Lung (tissue), 12 donors: ENCODE data around the gene KCTD16. TPM values are rescaled to one million over a fixed set of nuclear protein-coding genes. Genes with fewer than 3 reads are reported as not detected.

Experiments used
- ATAC-seq: fragments of 200-7000 bp; cut with Tn5 transposase; one replicate; pipeline ENCODE4 v1.9.1; 2020; ENCODE audit warnings: moderate number of reproducible peaks; ENCODE audit not compliant: insufficient read depth, low FRiP score
- DNase-seq, 3 donors: peaks; one replicate each; pipeline ENCODE4 v3.0.0-alpha.2; 2013 to 2017
- H3K27ac ChIP-seq, 2 donors: one replicate each; pipeline ENCODE4 v1.5.1; 2013; ENCODE audit warnings: mild to moderate bottlenecking in 2 of 2, moderate library complexity in 2 of 2, control low read depth in 1 of 2, inconsistent platforms in 1 of 2, low read depth in 1 of 2, low read length in 1 of 2
- H3K27me3 ChIP-seq, 3 donors: one replicate each; pipeline ENCODE4 v1.5.1; 2013; ENCODE audit warnings: low read length in 2 of 3; ENCODE audit not compliant: control insufficient read depth in 3 of 3, insufficient read depth in 3 of 3
- H3K36me3 ChIP-seq, 4 donors: one replicate each; pipeline ENCODE4 v1.5.1; 2013; ENCODE audit warnings: low read length in 4 of 4, mild to moderate bottlenecking in 1 of 4, moderate library complexity in 1 of 4; ENCODE audit not compliant: control insufficient read depth in 4 of 4, insufficient read depth in 4 of 4
- H3K4me1 ChIP-seq, 5 donors: one replicate each; pipeline ENCODE4 v1.5.1; 2013; ENCODE audit warnings: low read length in 5 of 5, mild to moderate bottlenecking in 2 of 5, moderate library complexity in 1 of 5; ENCODE audit not compliant: control insufficient read depth in 5 of 5, insufficient read depth in 5 of 5
- H3K4me3 ChIP-seq: one replicate; pipeline ENCODE4 v1.5.1; 2013; ENCODE audit warnings: mild to moderate bottlenecking, control low read depth, moderate library complexity
- H3K9ac ChIP-seq, 2 donors: one replicate each; pipeline ENCODE4 v1.5.1; 2013; ENCODE audit warnings: low read length in 2 of 2, control low read depth in 1 of 2; ENCODE audit not compliant: insufficient read depth in 1 of 2
- H3K9me3 ChIP-seq, 4 donors: one replicate each; pipeline ENCODE4 v1.5.1; 2013; ENCODE audit warnings: low read length in 3 of 4, mild to moderate bottlenecking in 1 of 4, moderate library complexity in 1 of 4; ENCODE audit not compliant: control insufficient read depth in 4 of 4, insufficient read depth in 3 of 4
- WGBS, 2 donors: extraction: QIAGEN DNeasy Blood & Tissue Kit; methylation state at CpG; one replicate each; pipeline ENCODE4 v1.1.7; 2013; 5-methylcytosine and 5-hydroxymethylcytosine counted together
- polyA plus RNA-seq, 2 donors: library from polyadenylated mRNA; stranded (reverse); fragments of 200-250 nt; gene quantifications; one replicate each; pipeline ENCODE4 v1.2.1, GENCODE V29; 2013
- total RNA-seq, 2 donors: library from RNA; depleted of rRNA in 1 of 2; stranded (reverse); fragments of >200 nt in 1 of 2; gene quantifications; one replicate each; pipeline ENCODE4 v1.2.1, GENCODE V29; 2014 to 2021
- TF ChIP-seq, protein P1 (sequence below): IDR thresholded peaks from 2 replicates; pipeline ENCODE4 v1.5.1; 2012; ENCODE audit warnings: mild to moderate bottlenecking; ENCODE audit errors: control extremely low read depth, extremely low read depth
- donor health status: control.
- donor health status: control.
- donor health status: Bipolar disorder and iron deficiency.
- donor health status: healthy.
- donor health status: DM: yes; HTN: yes; CAD: no.

KCTD16 gene
- total and polyA plus RNA-seq, 4 donors: 0.07 to 0.63 (median 0.27) TPM

DNA sequence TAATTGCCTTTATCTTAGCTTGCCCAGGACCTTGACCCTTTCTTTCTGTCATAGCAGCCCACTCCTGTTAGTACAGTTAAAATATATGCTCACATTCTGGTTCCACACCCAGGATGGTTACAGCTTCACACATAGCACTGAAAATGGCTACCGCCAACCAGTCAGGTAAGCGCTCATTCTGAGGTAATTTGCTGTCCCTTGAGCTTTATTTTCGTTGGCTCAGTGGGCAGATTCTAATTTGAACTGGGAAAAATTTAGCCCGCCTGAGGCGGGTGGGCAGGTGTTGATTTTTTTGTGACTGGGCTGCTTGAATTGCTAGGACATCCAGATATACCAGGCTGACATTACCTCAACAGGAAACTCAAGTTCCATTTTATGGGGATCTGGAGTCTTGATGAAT is 137.5 kb downstream of the KCTD16 start:
- Histone ChIP-seq H3K4me3 (no peak overlapping the region), H3K27me3 (peaks cover 0 to 39% (median 26%) of the 10 kb centered on the region in 3 donors), H3K9ac (no peak overlapping the region), H3K27ac (no peak overlapping the region), H3K36me3 (no peaks in the 10 kb centered on the region), H3K9me3 (no peaks in the 10 kb centered on the region), H3K4me1 (peaks cover 0 to 5% (median 0%) of the 10 kb centered on the region in 5 donors)
- TF ChIP-seq, protein P1, sequence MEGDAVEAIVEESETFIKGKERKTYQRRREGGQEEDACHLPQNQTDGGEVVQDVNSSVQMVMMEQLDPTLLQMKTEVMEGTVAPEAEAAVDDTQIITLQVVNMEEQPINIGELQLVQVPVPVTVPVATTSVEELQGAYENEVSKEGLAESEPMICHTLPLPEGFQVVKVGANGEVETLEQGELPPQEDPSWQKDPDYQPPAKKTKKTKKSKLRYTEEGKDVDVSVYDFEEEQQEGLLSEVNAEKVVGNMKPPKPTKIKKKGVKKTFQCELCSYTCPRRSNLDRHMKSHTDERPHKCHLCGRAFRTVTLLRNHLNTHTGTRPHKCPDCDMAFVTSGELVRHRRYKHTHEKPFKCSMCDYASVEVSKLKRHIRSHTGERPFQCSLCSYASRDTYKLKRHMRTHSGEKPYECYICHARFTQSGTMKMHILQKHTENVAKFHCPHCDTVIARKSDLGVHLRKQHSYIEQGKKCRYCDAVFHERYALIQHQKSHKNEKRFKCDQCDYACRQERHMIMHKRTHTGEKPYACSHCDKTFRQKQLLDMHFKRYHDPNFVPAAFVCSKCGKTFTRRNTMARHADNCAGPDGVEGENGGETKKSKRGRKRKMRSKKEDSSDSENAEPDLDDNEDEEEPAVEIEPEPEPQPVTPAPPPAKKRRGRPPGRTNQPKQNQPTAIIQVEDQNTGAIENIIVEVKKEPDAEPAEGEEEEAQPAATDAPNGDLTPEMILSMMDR: no peak
- 87 to 92% methylated on average over 5 of the region's 5 CpGs for WGBS, 2 donors
- ATAC-seq: no peak
- DNase-seq: no peak

DNA sequence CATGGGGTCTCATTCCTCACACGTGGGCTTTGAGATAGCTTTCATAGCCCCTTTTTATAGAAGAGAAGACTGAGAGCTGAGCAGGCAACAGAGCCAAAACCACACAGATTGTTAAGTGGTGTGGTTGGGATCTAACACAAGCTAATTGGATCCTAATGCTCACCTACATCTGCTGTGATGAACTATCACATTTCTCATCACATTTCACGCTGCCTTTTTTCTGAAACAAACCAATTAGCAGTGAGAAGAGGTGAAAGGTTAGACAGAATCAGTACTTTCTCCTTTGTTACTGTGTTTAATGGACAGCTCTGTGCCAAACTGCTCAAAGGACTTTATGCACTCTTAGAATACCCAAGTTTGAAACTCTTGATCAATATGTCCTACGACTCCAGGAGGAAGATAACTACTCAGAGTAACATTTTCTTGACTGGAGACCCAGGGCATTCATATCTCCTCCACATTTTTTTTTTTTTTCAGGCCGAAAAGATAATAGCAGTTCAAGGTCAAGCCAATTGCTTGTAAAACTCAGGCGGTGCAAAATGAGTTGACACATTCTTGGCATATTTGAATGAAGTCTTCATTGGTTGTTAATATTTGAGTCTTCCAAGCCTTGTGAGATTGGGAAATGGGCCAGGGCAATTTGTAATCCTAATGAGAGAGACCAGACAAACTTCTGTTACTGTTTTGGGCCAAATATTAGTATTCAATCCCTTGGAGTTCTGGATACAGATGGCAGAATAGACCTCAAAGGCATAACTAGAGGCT is 138.4 kb downstream of the KCTD16 start:
- H3K9ac ChIP-seq: no peak overlapping the region
- H3K36me3 ChIP-seq: no peaks in the 10 kb centered on the region
- H3K27ac ChIP-seq: no peak overlapping the region
- TF ChIP-seq, protein P1: no peak
- 54 to 68% methylated on average over 5 of the region's 5 CpGs for WGBS, 2 donors
- H3K9me3 ChIP-seq: no peaks in the 10 kb centered on the region
- peaks cover 0 to 42% (median 28%) of the 10 kb centered on the region in 3 donors for H3K27me3 ChIP-seq
- DNase-seq (peak; percentile 69 to 93 (median 93)), ATAC-seq (peak; percentile 32)
- H3K4me3 ChIP-seq: no peak overlapping the region
- peaks cover 0 to 5% (median 0%) of the 10 kb centered on the region in 5 donors for H3K4me1 ChIP-seq

DNA sequence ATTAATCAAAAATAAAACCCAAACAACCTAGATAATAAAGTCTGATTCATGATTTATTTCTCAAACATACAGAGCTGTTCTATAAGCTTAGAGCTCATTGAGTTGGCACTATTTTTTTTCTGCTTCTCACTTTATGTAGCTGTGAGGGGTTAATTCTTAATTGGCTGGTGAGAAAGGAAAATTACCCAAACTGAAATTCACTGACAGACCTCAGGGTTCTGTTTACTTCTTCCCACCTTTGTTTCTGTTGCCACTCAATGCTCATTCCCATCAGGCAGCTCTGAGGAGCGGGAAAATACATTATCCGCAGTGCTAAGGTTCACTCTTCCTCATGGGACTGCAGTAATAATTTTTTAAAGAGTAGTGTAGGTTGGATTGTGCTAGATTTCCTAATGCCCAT is 139.9 kb downstream of the KCTD16 start:
- no peak overlapping the region for H3K4me3 ChIP-seq
- H3K27ac ChIP-seq: no peak overlapping the region
- H3K4me1 ChIP-seq: peaks cover 0 to 5% (median 0%) of the 10 kb centered on the region in 5 donors
- H3K36me3 ChIP-seq: no peaks in the 10 kb centered on the region
- WGBS, 2 donors: 92 to 93% methylated on average over 2 of the region's 2 CpGs
- H3K9ac ChIP-seq: no peak overlapping the region
- DNase-seq: no peak
- H3K27me3 ChIP-seq: peaks cover 0 to 41% (median 36%) of the 10 kb centered on the region in 3 donors
- ATAC-seq: no peak
- TF ChIP-seq, protein P1: no peak
- H3K9me3 ChIP-seq: no peaks in the 10 kb centered on the region
